H7 (cell line): ENCODE results near the gene SPTB. TPM values are rescaled to one million over a fixed set of nuclear protein-coding genes. Genes with fewer than 3 reads are reported as not detected.

Experiments used
- DNase-seq: peaks from one replicate; pipeline ENCODE4 v3.0.0; 2012
- H3K27me3 ChIP-seq: 2 replicates; pipeline ENCODE4 v1.6.0; 2011; ENCODE audit warnings: mild to moderate bottlenecking, low read length; ENCODE audit not compliant: control insufficient read depth, insufficient read depth
- H3K36me3 ChIP-seq: replicated peaks from 2 replicates; pipeline ENCODE4 v1.5.1; 2011; ENCODE audit warnings: low read length; ENCODE audit not compliant: control insufficient read depth, insufficient read depth
- H3K4me3 ChIP-seq: 2 replicates; pipeline ENCODE4 v1.5.1; 2011; ENCODE audit warnings: low read depth, mild to moderate bottlenecking, control low read depth, low read length, moderate library complexity; ENCODE audit not compliant: insufficient read depth
- total RNA-seq: library from RNA; depleted of rRNA; stranded (reverse); fragments of >200 nt; shearing (Covaris generic); gene quantifications from 2 replicates; pipeline ENCODE4 v1.2.3, GENCODE V29; 2014

The SPTB gene
- total RNA-seq, 1 experiment from 2014 or later = 0.17 TPM

GRCh38 chr14:64871344-64871743 is 8.4 kb downstream of the SPTB start:
- H3K36me3 ChIP-seq = no peaks in the 10 kb centered on the region
- DNase-seq = no peak

GRCh38 chr14:64870160-64870559 is 9.5 kb downstream of the SPTB start:
- Histone ChIP-seq H3K27me3 (no peaks in the 10 kb centered on the region; the same call in 1 of the 2 replicates), H3K4me3 (no peak overlapping the region), H3K36me3 (no peaks in the 10 kb centered on the region)
- no peak for DNase-seq

More at GRCh38 chr14:64871344-64871743, 8.4 kb downstream of the SPTB start:
- Histone ChIP-seq H3K4me3 (no peak overlapping the region), H3K27me3 (no peaks in the 10 kb centered on the region; the same call in 1 of the 2 replicates)

- no peak for DNase-seq
- no peaks in the 10 kb centered on the region for H3K27me3 ChIP-seq
- H3K36me3 ChIP-seq = no peaks in the 10 kb centered on the region
- no peak overlapping the region for H3K4me3 ChIP-seq
Observed at GRCh38 chr14:64868841-64869240, 10.9 kb downstream of the SPTB start.

- H3K27me3 ChIP-seq = no peaks in the 10 kb centered on the region
- no peaks in the 10 kb centered on the region for H3K36me3 ChIP-seq
- no peak for DNase-seq
- no peak overlapping the region for H3K4me3 ChIP-seq
Observed at GRCh38 chr14:64868379-64868778, 11.3 kb downstream of the SPTB start.

GRCh38 chr14:64867182-64867581 is 12.5 kb downstream of the SPTB start:
- H3K4me3 ChIP-seq = no peak overlapping the region
- H3K36me3 ChIP-seq = no peaks in the 10 kb centered on the region
- no peaks in the 10 kb centered on the region for H3K27me3 ChIP-seq
- DNase-seq = no peak

- DNase-seq = no peak
- H3K27me3 ChIP-seq = no peaks in the 10 kb centered on the region
- no peak overlapping the region for H3K4me3 ChIP-seq
- no peaks in the 10 kb centered on the region for H3K36me3 ChIP-seq
Observed at GRCh38 chr14:64865992-64866391, 13.7 kb downstream of the SPTB start.

- no peak overlapping the region for H3K4me3 ChIP-seq
- DNase-seq = no peak
- no peaks in the 10 kb centered on the region for H3K36me3 ChIP-seq
- H3K27me3 ChIP-seq = no peaks in the 10 kb centered on the region
Observed at GRCh38 chr14:64865109-64865508, 14.6 kb downstream of the SPTB start.

- H3K36me3 ChIP-seq = no peaks in the 10 kb centered on the region
- no peak for DNase-seq
- H3K4me3 ChIP-seq = no peak overlapping the region
- H3K27me3 ChIP-seq = no peaks in the 10 kb centered on the region
Observed at GRCh38 chr14:64864258-64864657, 15.4 kb downstream of the SPTB start.

- DNase-seq = no peak
- H3K36me3 ChIP-seq = no peaks in the 10 kb centered on the region
- H3K27me3 ChIP-seq = no peaks in the 10 kb centered on the region
- no peak overlapping the region for H3K4me3 ChIP-seq
Observed at GRCh38 chr14:64861916-64862315, 17.8 kb downstream of the SPTB start.

GRCh38 chr14:64860039-64860438 is 19.7 kb downstream of the SPTB start:
- no peaks in the 10 kb centered on the region for H3K36me3 ChIP-seq
- H3K27me3 ChIP-seq = no peaks in the 10 kb centered on the region
- no peak for DNase-seq
- H3K4me3 ChIP-seq = no peak overlapping the region

- DNase-seq = no peak
- Histone ChIP-seq H3K4me3 (no peak overlapping the region), H3K27me3 (no peaks in the 10 kb centered on the region), H3K36me3 (no peaks in the 10 kb centered on the region)
Observed at GRCh38 chr14:64857979-64858744, 21.5 kb downstream of the SPTB start.

GRCh38 chr14:64856529-64857445 is 22.9 kb downstream of the SPTB start:
- peak; percentile 22 for DNase-seq
- Histone ChIP-seq H3K36me3 (no peaks in the 10 kb centered on the region), H3K27me3 (no peaks in the 10 kb centered on the region), H3K4me3 (no peak overlapping the region)

- Histone ChIP-seq H3K4me3 (no peak overlapping the region), H3K36me3 (no peaks in the 10 kb centered on the region), H3K27me3 (no peaks in the 10 kb centered on the region)
- DNase-seq = no peak
Observed at GRCh38 chr14:64855721-64856528, 23.8 kb downstream of the SPTB start.

GRCh38 chr14:64850369-64851137 is 29.2 kb downstream of the SPTB start:
- Histone ChIP-seq H3K36me3 (no peaks in the 10 kb centered on the region), H3K27me3 (no peaks in the 10 kb centered on the region), H3K4me3 (no peak overlapping the region)
- DNase-seq = no peak
